Measurements from ENCODE around the gene TNK2.
"Not testable (repeated sequence)": the region's sequence is repeated elsewhere in the genome, so short reads cannot be mapped to it uniquely, and the experiment has no call there.

Gene TNK2

DNA sequence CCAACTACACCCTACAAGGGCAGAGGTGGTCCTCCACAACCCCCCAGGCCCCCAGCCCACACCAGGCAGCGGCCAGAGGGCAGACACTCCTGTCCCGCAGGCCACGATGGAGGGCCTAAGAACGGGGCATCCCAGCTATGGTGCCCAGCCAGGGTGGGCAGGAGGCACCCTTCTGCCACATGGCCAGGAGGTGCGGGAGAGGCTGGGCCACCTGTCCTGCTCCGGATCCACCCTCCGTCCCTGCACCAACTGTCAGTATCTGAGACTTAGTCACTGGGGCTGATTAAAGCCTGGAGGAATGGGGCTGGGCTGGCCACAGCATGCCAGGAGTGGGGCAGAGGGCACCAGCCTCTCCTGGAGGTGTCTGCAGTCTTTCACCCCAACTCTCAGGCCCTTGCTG lies 37.9 kb downstream of the TNK2 start:
- DNase-seq (ENCODE audit: low read depth), result no peak

DNA sequence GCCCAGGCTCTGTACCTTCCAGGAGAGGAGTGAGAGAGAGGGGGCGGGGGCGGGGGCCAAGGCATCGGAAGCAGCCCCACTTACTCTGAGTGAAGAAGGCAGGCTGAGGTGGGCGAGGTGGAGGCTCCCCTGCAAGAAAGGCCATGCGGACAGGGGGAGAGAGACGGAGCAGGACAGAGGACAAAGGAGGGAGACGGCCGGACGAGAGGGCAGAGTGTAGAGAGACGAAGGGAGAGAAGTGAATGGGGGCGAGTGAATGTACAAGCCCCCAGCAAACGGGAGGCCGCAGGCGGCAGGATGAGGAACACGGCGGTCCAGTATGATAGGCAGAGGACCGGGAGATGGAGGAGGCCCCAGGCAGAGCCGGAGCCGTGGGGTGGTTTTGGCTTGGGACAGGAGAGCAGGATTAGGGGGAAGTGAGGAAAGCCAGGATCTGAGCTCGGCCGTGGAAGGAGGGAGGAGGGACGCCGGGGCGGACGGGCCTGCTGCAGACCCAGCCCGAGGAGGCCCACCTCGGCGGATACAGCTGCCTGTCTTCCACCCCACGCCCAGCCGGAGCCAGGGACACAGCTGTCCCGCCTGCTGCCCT lies 38.8 kb downstream of the TNK2 start:
- no peak for DNase-seq (ENCODE audit: low read depth)

DNA sequence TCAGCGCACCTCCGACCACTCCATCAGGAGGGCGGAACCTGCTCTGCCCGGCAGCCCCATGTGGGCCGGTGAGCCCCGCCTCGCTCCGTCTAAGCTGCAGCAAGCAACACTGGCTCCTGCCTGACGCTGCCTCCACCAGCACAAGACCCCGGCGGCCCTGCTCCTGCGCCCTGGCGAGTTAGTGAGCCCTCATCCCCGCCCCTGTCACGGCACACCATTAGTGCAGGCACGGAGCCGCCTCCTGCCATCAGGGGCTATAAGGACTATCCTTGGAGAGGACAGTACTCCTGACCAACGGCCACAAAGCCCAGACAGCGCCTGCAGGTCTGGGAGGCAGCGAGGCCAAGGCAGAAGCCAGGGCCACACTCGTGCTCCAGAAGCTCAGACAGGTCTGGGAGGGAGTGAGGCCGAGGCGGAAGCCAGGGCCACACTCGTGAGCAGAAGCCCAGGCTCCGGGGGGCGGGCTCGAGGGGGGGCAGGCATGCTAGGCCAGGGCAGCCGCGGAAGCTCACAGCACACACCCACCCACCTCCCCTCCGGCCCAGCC lies 39.4 kb downstream of the TNK2 start:
- no peak for DNase-seq (ENCODE audit: low read depth)

GRCh38 chr3:195868336-195868865 lies 40.0 kb downstream of the TNK2 start:
- DNase-seq (ENCODE audit: low read depth), result no peak

DNA sequence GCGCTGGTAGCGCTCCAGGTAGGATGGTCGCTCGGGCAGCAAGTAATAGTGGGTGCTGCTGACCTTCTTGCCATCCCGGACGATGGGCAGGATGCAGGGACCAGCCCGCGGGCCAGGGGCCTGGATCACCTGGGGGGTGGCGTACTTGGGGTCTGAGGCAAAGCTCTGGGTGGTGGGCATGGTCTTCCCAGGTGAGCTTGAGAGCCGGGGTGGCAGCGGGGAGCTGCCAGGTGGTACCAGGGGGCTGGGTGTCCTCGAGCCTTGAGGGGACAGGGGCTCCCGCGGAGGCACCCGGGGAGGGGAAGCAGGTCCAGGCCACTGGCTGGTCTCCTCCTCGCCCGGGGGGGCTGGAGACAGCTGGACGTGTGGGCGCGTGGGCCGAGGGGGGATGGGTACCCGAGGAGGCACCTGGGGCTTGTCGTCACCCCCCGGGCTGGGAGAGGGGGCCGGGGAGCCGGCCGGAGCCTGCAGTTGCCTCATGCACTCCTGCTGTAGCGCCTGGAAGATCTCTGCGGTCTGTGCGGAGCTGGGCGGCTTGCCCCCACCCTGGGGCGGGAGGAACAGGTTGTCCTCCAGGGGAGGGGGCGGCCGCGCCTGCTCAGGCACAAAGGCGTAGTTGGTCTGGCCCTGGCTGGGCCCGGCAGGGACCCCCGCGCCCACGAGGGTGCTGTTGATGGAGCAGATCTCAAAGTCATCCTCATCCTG lies 40.6 kb downstream of the TNK2 start:
- no peak for DNase-seq (ENCODE audit: low read depth)

DNA sequence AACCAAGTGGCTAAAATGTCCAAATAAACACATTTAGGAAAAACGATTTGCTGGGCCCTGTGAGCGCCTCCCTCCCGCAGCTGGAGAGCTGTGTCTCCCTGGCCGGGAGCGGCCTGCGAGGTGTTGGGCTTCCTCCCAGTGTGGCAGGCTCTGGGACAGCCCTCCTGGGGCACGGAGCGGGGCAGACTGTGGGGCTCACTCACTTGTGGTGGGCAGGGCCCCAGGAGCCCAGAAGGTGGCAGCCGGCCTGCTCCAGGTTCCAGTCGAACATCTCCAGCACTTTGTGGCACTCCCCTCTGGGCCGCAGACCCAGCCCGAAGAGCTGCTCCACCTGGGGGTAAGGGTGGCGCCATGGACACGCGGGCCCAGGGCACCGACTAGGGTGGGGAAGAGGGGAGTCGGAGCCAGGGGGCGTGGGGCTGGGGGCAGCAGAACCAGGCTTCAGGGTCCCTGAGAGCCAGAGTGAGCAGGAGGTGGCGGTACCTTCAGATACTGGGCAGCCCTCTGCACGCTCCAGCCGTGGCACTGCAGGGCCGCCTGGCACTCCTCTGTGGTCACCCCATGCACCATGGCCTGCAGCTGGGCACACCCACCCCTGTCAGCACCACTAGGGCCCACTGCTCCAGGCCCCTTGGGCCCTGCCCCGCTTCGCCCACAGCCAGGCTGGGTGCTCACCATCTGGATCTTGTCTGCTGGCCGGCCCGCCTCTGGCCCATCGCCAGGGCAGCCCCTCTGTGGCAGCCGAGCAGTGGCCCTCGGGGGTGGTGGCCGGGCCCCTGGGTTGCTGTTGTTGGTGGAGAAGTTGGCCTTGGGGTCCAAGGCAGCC lies 41.5 kb downstream of the TNK2 start:
- DNase-seq (ENCODE audit: low read depth), result no peak

- no peak for DNase-seq (ENCODE audit: low read depth)
Measured at GRCh38 chr3:195865752-195866151, 42.6 kb downstream of the TNK2 start.

DNA sequence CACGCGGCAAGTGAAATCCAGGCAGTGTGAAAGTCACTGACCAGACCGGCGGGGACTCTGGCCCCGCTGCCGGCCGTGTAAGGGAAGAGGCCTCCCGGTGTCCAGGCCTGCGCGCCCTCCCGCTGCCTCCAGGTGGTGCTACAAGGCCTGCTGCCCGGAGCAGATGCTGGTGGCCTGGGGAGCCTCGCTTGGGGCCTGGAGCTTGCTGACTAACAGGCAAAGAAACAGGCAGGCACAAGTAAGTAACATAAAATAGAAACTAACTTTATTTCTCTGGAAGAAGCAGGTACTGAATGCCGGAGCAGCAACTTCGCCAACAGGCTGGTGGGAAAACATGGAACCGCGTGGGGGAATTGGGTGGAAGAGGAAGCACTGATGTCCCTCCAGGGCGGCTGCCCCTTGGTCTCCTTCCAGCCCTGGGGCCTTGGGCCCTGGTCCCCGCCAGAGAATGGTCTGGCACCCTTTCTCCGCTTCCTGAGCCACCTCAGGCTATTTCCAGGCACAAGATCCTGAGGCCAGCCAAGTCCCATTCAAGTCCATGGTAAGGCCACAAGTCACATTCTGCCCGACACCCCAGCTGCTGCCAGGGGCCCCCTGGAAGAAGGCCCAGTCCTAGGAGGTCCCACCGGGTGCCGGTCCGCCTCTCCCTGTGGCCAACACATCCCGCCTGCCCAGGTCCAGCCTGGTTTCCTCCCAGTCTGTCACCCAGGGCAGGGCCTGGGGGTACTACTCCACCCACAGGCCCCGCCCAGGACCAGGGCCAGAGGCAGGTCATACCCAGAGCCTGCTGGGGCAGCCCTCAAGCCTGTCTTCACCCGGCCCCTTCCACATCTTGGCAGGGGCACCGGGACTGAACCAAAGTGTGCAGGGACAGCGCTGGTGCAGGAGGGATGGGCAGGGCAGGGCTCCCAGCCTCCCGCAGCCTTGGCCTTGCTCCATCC lies 45.0 kb downstream of the TNK2 start:
- peak; percentile 30 for DNase-seq (ENCODE audit: low read depth)

DNA sequence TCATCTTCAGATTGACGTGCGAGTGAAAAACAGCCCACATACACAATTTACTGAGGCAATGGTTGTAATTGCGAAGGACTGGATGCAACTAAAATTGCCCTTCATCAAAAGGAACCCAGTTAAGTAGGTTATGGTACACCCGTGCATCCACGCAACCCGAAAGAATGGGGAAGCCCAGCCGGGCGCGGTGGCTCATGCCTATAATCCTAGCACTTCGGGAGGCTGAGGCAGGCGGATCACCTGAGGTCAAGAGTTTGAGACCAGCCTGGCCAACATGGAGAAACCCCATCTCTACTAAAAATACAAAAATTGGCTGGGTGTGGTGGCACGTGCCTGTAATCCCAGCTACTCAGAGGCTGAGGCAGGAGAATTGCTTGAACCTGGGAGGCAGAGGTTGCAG lies 46.0 kb downstream of the TNK2 start:
- DNase-seq (ENCODE audit: low read depth), result not testable (repeated sequence)

DNA sequence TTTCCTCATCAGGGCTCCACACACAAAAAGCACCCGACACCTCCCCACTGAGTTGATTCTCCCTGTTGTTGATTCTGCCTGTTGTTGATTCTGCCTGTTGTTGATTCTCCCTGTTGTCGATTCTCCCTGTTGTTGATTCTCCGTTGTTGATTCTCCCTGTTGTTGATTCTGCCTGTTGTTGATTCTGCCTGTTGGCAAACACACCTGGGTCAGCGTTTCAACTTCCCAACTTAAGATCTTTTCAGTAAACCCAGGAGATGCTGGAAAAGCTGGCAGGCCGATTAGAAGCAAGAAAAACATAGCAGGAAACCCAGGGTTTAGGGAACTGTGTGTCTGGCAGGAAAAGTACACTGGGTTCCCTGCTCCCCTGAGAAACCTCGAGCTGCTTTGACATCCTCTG lies 47.9 kb downstream of the TNK2 start:
- DNase-seq (ENCODE audit: low read depth), result no peak

DNA sequence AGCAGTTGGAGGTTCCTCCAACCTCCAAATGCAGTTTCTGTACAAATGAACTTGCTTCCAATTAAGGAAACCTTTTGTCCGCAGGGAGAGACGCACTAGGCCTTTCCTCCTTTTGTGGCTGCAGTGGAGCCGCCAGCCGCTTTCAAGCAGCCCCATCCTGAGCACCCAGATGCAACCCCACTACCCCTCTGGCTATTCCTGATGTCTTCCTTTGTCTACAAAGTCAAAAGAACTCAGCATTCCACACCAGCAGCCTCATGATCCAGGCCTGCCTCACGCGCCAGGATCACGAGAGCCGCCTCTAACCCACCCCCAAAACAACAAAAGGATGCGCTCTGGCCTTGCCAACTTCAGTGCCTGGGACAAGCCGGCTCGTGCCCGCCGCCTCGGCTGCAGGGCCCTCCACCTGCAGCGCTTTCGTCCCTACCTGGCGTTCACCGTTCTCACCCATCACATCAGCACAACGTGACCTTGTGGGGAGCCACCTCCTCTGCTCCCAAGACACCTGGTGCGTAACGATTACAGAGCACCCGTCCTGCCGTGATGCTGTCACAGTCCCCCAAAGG lies 48.4 kb downstream of the TNK2 start:
- DNase-seq (ENCODE audit: low read depth), result no peak

DNA sequence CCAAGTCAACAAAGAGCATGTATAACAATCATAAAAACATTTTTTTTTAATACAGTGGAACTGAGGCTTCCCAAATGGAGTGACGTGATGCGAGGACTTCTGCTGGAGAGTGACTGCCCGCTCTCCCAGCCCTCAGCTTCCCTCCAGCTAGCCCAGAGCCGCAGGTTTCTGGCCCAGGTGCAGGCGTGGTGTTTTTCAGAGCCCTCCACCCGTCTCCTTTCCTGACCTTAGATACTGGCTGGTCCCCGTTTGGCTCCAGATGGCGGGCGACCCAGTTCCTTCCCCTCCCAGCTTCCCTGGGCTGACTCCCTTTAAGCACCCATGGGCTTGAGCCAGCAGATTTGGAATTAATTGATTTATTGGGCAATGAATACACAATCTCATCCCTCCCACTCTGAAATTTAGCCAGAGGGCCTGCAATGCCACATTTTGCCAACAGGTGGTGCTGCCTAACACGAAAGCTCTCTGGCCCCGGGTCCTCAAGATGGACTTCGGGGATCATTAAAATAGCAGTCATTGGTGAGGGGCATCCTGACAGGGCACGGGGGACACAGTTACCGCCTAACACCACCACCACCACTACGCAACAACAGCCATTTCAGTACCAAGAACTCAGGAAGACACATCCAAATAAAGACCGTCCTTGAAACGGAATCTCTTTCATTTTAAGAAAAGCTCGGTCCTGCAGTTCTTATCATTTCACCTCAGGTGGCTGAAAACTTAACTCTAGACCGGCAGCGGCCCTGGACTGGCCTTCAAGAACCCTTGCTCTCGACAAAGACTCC lies 49.1 kb downstream of the TNK2 start:
- peak; percentile 75 for DNase-seq (ENCODE audit: low read depth)

DNA sequence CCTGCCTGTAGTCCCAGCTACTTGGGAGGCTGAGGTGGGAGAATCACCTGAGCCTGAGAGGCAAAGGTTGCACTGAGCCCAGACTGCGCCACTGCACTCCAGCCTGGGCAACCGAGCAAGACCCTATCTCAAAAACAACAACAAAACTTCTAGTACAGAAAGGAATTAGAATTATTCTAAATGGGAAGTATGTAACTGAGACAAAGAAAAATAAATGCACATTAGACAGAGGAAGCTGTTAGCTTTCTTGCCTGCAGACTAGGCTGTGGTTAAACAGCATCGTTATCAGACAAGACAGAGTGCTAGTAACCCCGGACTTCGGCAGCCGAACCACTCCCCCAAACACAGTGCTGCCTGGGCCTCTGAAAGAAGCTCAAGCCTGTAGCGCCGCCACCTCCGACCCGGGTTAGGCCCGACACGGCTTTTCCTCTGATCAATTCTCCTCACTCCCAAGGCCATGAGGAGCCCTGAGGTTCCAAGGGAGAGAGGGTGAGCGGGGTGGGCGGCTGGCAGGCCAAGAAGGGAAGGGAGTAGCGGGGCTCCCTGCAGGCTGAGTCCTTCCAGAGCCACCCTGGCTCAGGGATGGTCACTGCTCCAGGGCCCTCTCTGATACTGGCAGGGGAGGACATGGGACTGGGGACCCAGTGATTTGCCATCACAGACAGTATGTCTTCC lies 51.8 kb downstream of the TNK2 start:
- no peak for DNase-seq (ENCODE audit: low read depth)

DNA sequence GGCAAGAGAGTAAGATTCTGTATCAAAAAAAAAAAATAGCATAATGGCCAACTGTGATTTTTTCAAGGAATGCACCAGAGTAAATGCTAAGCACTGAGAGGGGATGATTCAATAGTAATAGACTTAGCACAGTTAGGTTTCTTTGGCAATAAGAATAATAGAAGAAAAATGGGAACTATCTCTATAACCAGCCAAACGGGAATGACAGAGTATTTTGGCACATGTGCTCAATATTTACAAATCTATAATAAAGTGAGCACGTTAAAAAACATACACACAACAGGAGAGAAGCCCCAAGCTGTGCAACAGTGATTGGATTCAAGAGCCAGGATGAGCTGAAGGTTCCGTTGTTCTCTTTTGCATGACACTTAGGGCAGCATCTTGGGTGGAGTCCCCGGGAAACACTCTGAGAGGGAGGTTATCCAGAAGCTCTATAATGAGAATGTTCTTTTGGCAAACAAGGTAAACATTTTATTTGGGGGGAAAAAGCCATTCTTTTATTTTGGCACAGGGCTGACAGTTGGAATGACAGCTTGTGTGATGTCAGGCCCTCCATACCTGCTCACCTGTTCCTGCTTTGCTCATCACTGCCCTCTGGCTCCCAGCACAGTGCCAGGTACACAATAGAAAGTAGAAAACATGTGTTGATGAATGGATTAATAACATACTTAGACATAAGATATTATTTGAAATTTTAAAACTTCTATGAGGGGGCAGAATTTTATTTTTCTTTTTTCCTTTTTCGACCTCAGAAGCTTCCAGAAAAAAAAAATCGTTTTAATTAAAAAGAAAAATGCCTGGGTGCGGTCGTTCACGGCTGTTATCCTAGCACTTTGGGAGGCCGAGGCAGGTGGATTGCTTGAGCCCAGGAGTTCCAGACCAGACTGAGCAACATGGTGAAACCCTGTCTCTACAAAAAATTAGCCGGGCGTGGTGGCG lies 52.6 kb downstream of the TNK2 start:
- DNase-seq (ENCODE audit: low read depth), result no peak

- no peak for DNase-seq (ENCODE audit: low read depth)
Measured at GRCh38 chr3:195854628-195855294, 53.6 kb downstream of the TNK2 start.

DNA sequence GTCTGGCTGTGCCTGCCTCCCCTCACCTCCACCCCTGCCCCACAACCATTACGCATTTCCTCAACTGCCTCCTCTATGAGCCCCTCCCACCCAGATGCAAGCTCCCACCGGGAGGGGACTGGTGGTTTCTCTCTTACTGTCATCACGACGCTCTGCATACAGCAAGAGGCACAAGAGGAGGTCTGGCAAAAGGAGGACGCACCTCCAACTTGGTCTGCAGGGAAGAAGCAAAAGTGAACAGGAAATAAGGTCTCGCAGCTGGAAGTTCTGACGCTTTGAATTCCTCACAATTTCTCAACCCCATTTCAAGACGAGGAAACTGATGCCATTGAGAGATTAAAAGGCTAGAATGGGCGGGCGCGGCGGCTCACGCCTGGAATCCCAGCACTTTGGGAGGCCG lies 54.4 kb downstream of the TNK2 start:
- no peak for DNase-seq (ENCODE audit: low read depth)

DNA sequence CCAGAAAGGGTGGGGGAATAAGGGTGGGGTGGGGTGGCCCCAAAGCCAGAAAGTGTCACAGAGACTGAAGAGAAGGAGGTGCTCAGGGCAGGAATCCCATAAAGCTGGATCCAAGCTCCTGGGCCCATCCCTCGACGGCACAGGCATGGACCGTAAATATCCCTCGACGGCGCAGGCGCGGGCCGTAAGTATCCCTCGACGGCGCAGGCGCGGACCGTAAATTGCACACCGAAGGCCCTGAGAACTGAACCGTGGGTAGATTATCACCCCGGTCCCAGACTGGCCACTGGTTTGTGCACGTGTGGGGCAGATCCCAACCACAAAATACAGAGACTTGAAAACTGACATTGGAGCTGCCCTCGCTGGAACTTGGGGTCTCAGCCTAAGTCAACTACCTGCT lies 55.3 kb downstream of the TNK2 start:
- DNase-seq (ENCODE audit: low read depth), result no peak

Data from stimulated activated CD8-positive, alpha-beta memory T cell treated with anti-CD3 and anti-CD28 coated beads, Interleukin-15, amount 100 ng/mL, for 1 hour (primary cell).